OCI-LY3 (cell line): Measurements from ENCODE around the gene LIX1L.

Source experiments
- H2AFZ ChIP-seq: fragments of 200-600, 300-600 bp; shearing (Covaris generic); 2 replicates; pipeline ENCODE4 v1.6.0; 2014; ENCODE audit warnings: antibody characterized with exemption, low read depth, low read length
- H3K27ac ChIP-seq: fragments of 200-600, 300-600 bp; sonication (generic); 2 replicates; pipeline ENCODE4 v1.5.1; 2014; ENCODE audit warnings: mild to moderate bottlenecking, low read length, moderate library complexity, mixed read lengths
- H3K27me3 ChIP-seq: fragments of 200-600, 300-600 bp; sonication (generic); 2 replicates; pipeline ENCODE4 v1.6.1; 2014; ENCODE audit warnings: low read depth, low read length, mixed read lengths
- H3K36me3 ChIP-seq: fragments of 200-600, 300-600 bp; sonication (generic); replicated peaks from 2 replicates; pipeline ENCODE3; 2014; ENCODE audit warnings: low read depth, low read length, mixed read lengths
- H3K4me1 ChIP-seq: fragments of 300-600, 200-600 bp; sonication (generic); 2 replicates; pipeline ENCODE4 v1.6.1; 2014; ENCODE audit warnings: low read length, mixed read lengths
- H3K4me2 ChIP-seq: fragments of 200-600, 300-600 bp; sonication (generic); 2 replicates; pipeline ENCODE4 v1.6.1; 2014; ENCODE audit warnings: low read length, mixed read lengths
- H3K4me3 ChIP-seq: fragments of 300-600, 200-600 bp; sonication (generic); 2 replicates; pipeline ENCODE4 v1.5.1; 2014; ENCODE audit warnings: antibody characterized with exemption, mild to moderate bottlenecking, low read length, moderate library complexity
- H3K79me2 ChIP-seq: fragments of 300-600, 200-600 bp; shearing (Covaris generic); 2 replicates; pipeline ENCODE4 v1.6.1; 2014; ENCODE audit warnings: mild to moderate bottlenecking, low read length, mixed read lengths
- H3K9ac ChIP-seq: fragments of 300-600, 200-600 bp; shearing (Covaris generic); 2 replicates; pipeline ENCODE4 v1.6.0; 2014; ENCODE audit warnings: mild to moderate bottlenecking, low read length, moderate library complexity
- H3K9me3 ChIP-seq: fragments of 200-600, 300-600 bp; shearing (Covaris generic); 2 replicates; pipeline ENCODE4 v1.6.1; 2014; ENCODE audit warnings: low read length, mixed read lengths; ENCODE audit not compliant: insufficient read depth
- H4K20me1 ChIP-seq: fragments of 200-600, 300-600 bp; sonication (generic); 2 replicates; pipeline ENCODE4 v1.6.1; 2016; ENCODE audit warnings: low read length, mixed read lengths; ENCODE audit not compliant: insufficient read depth
- EZH2phosphoT487 ChIP-seq: fragments of 200-600 bp; shearing (Covaris generic); IDR thresholded peaks from 2 replicates; pipeline ENCODE4 v1.6.1; 2018; ENCODE audit warnings: antibody characterized with exemption, mixed run types, low read depth
- TF ChIP-seq, protein P1 (sequence below): fragments of 200-600, 300-600 bp; sonication (generic); IDR thresholded peaks from 2 replicates; pipeline ENCODE4 v1.5.1; 2014; ENCODE audit warnings: antibody characterized with exemption, low read length, low read depth

Gene LIX1L

DNA sequence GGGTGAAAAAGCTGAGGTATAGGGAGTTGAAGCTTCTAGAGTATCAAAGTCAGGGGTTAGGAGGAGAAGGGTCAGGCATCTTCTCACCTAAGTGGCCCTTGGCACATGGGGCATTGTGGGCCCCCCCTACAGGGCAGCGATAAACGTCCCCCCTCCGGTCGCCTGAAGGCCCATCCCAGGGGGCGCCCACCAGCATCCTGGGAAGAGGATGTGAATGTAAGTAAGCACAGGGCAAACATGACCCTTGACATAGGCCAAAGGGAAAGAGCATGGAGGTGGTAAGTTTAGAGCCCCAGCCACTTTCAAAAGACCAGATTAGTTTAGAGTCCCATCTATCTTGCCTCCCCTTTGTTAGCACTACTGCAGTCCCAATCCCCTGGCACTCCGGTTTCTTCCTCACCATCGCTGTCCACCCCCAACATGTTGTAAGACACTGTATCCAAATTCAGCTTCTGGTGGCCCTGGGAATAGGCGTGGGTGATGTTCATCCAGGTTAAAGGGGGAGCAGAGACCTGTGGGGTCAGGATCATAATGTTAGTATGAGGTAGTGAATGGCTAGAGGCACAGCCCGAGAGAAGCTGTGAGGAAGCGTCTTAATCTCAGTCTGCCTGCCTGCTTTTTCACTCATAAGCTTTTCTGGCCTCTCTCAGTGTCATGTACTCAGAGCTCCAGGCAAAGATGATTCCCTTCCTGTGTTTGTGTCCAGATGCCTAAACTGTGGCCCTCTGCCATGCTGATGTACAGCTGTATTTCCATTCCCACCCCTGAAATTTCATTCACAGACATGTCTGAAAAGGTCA lies 50.7 kb downstream of the LIX1L start:
- H2AFZ ChIP-seq = no peak overlapping the region
- TF ChIP-seq EZH2phosphoT487 = no peak
- TF ChIP-seq, protein P1, sequence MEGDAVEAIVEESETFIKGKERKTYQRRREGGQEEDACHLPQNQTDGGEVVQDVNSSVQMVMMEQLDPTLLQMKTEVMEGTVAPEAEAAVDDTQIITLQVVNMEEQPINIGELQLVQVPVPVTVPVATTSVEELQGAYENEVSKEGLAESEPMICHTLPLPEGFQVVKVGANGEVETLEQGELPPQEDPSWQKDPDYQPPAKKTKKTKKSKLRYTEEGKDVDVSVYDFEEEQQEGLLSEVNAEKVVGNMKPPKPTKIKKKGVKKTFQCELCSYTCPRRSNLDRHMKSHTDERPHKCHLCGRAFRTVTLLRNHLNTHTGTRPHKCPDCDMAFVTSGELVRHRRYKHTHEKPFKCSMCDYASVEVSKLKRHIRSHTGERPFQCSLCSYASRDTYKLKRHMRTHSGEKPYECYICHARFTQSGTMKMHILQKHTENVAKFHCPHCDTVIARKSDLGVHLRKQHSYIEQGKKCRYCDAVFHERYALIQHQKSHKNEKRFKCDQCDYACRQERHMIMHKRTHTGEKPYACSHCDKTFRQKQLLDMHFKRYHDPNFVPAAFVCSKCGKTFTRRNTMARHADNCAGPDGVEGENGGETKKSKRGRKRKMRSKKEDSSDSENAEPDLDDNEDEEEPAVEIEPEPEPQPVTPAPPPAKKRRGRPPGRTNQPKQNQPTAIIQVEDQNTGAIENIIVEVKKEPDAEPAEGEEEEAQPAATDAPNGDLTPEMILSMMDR = no peak
- H3K4me1 ChIP-seq = peaks cover 2% of the 10 kb centered on the region
- no peaks in the 10 kb centered on the region for H4K20me1 ChIP-seq
- H3K79me2 ChIP-seq = no peaks in the 10 kb centered on the region
- no peak overlapping the region for H3K4me2 ChIP-seq
- H3K4me3 ChIP-seq = no peak overlapping the region
- no peak overlapping the region for H3K27ac ChIP-seq
- H3K27me3 ChIP-seq = no peaks in the 10 kb centered on the region
- no peak overlapping the region for H3K9ac ChIP-seq
- H3K36me3 ChIP-seq = peaks cover 15% of the 10 kb centered on the region
- H3K9me3 ChIP-seq = no peaks in the 10 kb centered on the region

DNA sequence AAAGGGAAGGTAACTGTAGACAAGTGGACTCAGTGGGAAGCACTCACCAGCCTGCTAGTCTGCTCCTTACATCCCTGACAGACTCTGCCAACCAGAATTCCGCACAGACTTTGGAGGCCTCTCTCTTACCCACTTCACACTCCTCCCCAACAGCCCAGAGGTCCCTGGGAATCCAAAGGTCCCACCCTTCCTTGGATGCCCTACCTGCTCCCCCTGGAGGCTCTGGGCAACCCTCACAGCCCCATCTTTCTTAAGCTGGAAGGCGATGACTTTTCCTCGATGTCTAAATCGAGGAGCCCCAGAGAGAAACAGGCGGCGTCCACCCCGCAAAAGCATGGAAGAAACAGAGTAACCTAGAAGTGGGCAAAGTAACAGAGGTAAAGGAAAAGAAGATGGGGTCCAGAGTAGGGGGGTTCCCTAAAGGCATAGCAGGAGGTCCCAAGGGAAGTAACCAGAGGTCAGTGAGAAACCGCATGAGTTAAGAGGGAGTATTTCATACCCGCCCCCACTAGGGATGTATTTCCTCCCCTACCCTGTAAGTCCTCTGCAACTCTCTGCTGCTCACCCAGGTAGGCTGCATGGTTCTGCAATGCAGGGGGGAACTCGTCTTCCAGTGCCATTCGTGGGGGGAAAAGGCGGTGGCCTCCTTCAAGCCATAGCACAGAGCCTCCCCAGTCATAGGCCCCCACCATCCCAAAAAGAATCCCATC lies 56.4 kb downstream of the LIX1L start:
- Histone ChIP-seq H3K36me3 (no peaks in the 10 kb centered on the region), H3K27ac (no peak overlapping the region), H3K27me3 (no peaks in the 10 kb centered on the region), H3K4me2 (no peak overlapping the region), H3K4me3 (no peak overlapping the region), H2AFZ (no peak overlapping the region), H3K4me1 (no peaks in the 10 kb centered on the region), H3K9me3 (no peaks in the 10 kb centered on the region), H4K20me1 (no peaks in the 10 kb centered on the region), H3K9ac (no peak overlapping the region), H3K79me2 (no peaks in the 10 kb centered on the region)
- TF ChIP-seq EZH2phosphoT487 = no peak
- TF ChIP-seq, protein P1 = no peak

DNA sequence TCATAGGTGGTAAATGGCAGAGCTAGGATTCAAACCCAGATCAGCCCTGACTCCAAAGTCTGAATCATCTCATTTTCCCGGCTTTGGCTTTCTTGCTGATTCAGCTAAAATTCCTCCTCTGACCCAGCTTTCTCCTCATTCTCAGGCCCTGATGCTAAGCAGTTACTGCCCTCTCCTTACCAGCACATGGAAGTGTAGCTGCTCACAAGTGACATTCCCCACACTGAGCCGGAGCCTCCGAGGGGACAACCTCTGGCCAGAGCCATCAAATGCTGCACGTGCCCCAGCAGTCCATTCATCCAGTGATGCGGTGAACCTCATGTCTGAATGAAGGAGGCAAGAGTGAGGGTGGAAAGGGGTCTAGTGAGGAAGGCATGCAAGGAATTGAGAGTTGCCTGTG lies 59.1 kb downstream of the LIX1L start:
- Histone ChIP-seq H3K36me3 (no peaks in the 10 kb centered on the region), H3K9ac (no peak overlapping the region), H3K27ac (no peak overlapping the region), H3K79me2 (no peaks in the 10 kb centered on the region), H3K4me2 (no peak overlapping the region), H2AFZ (no peak overlapping the region), H3K4me3 (no peak overlapping the region), H3K4me1 (no peaks in the 10 kb centered on the region), H4K20me1 (no peaks in the 10 kb centered on the region), H3K9me3 (no peaks in the 10 kb centered on the region), H3K27me3 (no peaks in the 10 kb centered on the region)
- no peak for TF ChIP-seq EZH2phosphoT487
- TF ChIP-seq, protein P1 = no peak

DNA sequence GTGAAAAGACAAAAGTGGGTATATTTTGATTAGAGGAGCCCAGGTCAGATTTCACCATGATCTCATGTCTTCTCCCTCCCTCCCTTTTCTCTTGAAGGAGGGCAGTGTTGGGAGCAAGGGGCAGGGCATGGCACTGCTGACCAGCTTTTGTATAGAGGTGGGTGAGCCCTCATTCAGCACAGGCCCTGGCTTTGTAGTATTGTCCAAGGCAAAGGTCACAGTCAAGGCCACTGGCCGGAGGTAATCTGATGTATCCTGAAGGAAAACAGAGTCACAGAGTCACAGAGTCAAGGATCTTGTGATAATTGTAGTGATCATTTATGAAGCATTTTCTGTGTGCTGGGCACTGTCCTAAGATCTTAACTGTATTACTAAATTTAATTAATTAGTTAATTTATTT lies 59.8 kb downstream of the LIX1L start:
- no peaks in the 10 kb centered on the region for H3K27me3 ChIP-seq
- H3K36me3 ChIP-seq = no peaks in the 10 kb centered on the region
- H3K4me2 ChIP-seq = no peak overlapping the region
- no peak overlapping the region for H3K27ac ChIP-seq
- no peak for TF ChIP-seq EZH2phosphoT487
- TF ChIP-seq, protein P1 = no peak
- no peak overlapping the region for H3K4me3 ChIP-seq
- no peaks in the 10 kb centered on the region for H3K79me2 ChIP-seq
- no peak overlapping the region for H2AFZ ChIP-seq
- H3K9me3 ChIP-seq = no peaks in the 10 kb centered on the region
- H3K9ac ChIP-seq = no peak overlapping the region
- H4K20me1 ChIP-seq = no peaks in the 10 kb centered on the region
- H3K4me1 ChIP-seq = no peaks in the 10 kb centered on the region
